ENCODE results near the gene CRAMP1. TPM values are rescaled to one million over a fixed set of nuclear protein-coding genes. Genes with fewer than 3 reads are reported as not detected.

The CRAMP1 gene
- total and polyA plus RNA-seq, 3 donors from 2014 or later, result 54.1 to 65.1 (median 54.8) TPM

- Histone ChIP-seq H3K4me3 (no peak overlapping the region), H3K36me3 (ENCODE audit: low read depth, missing control alignments) (no peaks in the 10 kb centered on the region), H3K4me1 (peaks cover 3% of the 10 kb centered on the region), H3K27ac (no peak overlapping the region), H3K9me3 (no peaks in the 10 kb centered on the region), H3K27me3 (no peaks in the 10 kb centered on the region)
- peak; percentile 65 for DNase-seq
- intact Hi-C loops (cut with DNase I; ENCODE audit: low total_unique reads), result no loop called here
- 52 to 57% methylated on average over 6 of the region's 6 CpGs for WGBS, 2 donors
- TF ChIP-seq POLR2A (IDR thresholded peaks at IDR 0.05), result no peak
- TF ChIP-seq, protein P1, sequence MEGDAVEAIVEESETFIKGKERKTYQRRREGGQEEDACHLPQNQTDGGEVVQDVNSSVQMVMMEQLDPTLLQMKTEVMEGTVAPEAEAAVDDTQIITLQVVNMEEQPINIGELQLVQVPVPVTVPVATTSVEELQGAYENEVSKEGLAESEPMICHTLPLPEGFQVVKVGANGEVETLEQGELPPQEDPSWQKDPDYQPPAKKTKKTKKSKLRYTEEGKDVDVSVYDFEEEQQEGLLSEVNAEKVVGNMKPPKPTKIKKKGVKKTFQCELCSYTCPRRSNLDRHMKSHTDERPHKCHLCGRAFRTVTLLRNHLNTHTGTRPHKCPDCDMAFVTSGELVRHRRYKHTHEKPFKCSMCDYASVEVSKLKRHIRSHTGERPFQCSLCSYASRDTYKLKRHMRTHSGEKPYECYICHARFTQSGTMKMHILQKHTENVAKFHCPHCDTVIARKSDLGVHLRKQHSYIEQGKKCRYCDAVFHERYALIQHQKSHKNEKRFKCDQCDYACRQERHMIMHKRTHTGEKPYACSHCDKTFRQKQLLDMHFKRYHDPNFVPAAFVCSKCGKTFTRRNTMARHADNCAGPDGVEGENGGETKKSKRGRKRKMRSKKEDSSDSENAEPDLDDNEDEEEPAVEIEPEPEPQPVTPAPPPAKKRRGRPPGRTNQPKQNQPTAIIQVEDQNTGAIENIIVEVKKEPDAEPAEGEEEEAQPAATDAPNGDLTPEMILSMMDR (IDR thresholded peaks at IDR 0.05), result peak; percentile 52 to 81 (median 63)
Observed at GRCh38 chr16:1723450-1724147, 111.4 kb downstream of the CRAMP1 start.

DNA sequence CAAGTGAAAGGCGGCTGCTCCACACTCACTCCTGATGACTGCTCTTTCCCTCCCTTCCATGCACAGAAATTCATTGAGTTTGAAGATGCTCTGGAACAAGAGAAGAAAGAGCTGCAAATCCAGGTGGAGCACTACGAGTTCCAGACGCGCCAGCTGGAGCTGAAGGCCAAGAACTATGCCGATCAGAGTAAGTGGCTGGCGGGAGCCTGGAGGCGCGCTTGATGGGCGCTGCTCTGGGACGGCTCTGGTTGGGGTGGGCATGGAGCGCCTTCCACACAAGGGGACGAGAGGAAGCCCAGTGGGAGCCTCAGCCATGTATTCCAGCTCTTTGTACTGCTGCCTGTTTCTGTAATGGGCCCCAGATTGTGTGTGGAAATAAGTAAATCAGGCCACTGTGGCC is 112.3 kb downstream of the CRAMP1 start:
- 83 to 93% methylated on average over 12 of the region's 12 CpGs for WGBS, 2 donors
- H3K27ac ChIP-seq, result no peak overlapping the region
- H3K36me3 ChIP-seq (ENCODE audit: low read depth, missing control alignments), result no peaks in the 10 kb centered on the region
- no peak for DNase-seq
- H3K4me3 ChIP-seq, result no peak overlapping the region
- intact Hi-C loops (cut with DNase I; ENCODE audit: low total_unique reads), result no loop called here
- peaks cover 3% of the 10 kb centered on the region for H3K4me1 ChIP-seq
- H3K27me3 ChIP-seq, result no peaks in the 10 kb centered on the region
- no peaks in the 10 kb centered on the region for H3K9me3 ChIP-seq
- TF ChIP-seq POLR2A (IDR thresholded peaks at IDR 0.05), result no peak
- TF ChIP-seq, protein P1 (IDR thresholded peaks at IDR 0.05), result no peak

- Histone ChIP-seq H3K36me3 (ENCODE audit: low read depth, missing control alignments) (no peaks in the 10 kb centered on the region), H3K4me3 (no peak overlapping the region), H3K27ac (no peak overlapping the region), H3K9me3 (no peaks in the 10 kb centered on the region), H3K4me1 (peaks cover 3% of the 10 kb centered on the region), H3K27me3 (no peaks in the 10 kb centered on the region)
- intact Hi-C loops (cut with DNase I; ENCODE audit: low total_unique reads), result no loop called here
- WGBS, 2 donors, result 96% methylated on average over 23 to 32 of the region's 32 CpGs
- no peak for TF ChIP-seq POLR2A (IDR thresholded peaks at IDR 0.05)
- TF ChIP-seq, protein P1 (IDR thresholded peaks at IDR 0.05), result no peak
- no peak for DNase-seq
Observed at GRCh38 chr16:1726661-1727502, 114.7 kb downstream of the CRAMP1 start.

Other genes with a start within 250 kb of the CRAMP1 start
- 10 to 100 TPM; 49.2 to 49.9 TPM for gene UNKL, start 197.7 kb upstream of the CRAMP1 start, total RNA-seq
- gene UNKL, start 197.7 kb upstream of the CRAMP1 start, polyA plus RNA-seq (ENCODE audit: insufficient read depth, low read depth, low replicate concordance), result 23.7 TPM
- 10 to 100 TPM; 22.8 to 27.7 TPM for gene UQCC4, start 191.6 kb upstream of the CRAMP1 start, total RNA-seq
- gene UQCC4, start 191.6 kb upstream of the CRAMP1 start, polyA plus RNA-seq (ENCODE audit: insufficient read depth, low read depth, low replicate concordance), result 17.5 TPM
- gene PERCC1, start 181.3 kb upstream of the CRAMP1 start, total RNA-seq, result under 1 TPM; 0.31 to 0.71 TPM
- not detected for gene PERCC1, start 181.3 kb upstream of the CRAMP1 start, polyA plus RNA-seq (ENCODE audit: insufficient read depth, low read depth, low replicate concordance)
- 10 to 100 TPM in 1 of 2 donors, 1 to 10 TPM in 1; 7.6 to 18.0 TPM for gene CCDC154, start 167.8 kb upstream of the CRAMP1 start, total RNA-seq
- 14.8 TPM for gene CCDC154, start 167.8 kb upstream of the CRAMP1 start, polyA plus RNA-seq (ENCODE audit: insufficient read depth, low read depth, low replicate concordance)
- gene CLCN7, start 137.3 kb upstream of the CRAMP1 start, total RNA-seq, result 100 to 1,000 TPM; 152 to 160 TPM
- 79.6 TPM for gene CLCN7, start 137.3 kb upstream of the CRAMP1 start, polyA plus RNA-seq (ENCODE audit: insufficient read depth, low read depth, low replicate concordance)
- gene PTX4, start 123.4 kb upstream of the CRAMP1 start, total RNA-seq, result 1 to 10 TPM; 1.7 to 3.4 TPM
- gene PTX4, start 123.4 kb upstream of the CRAMP1 start, polyA plus RNA-seq (ENCODE audit: insufficient read depth, low read depth, low replicate concordance), result 1.3 TPM
- gene TELO2, start 119.0 kb upstream of the CRAMP1 start, total RNA-seq, result 10 to 100 TPM; 45.2 to 46.0 TPM
- 25.7 TPM for gene TELO2, start 119.0 kb upstream of the CRAMP1 start, polyA plus RNA-seq (ENCODE audit: insufficient read depth, low read depth, low replicate concordance)
- 10 to 100 TPM; 19.4 to 21.4 TPM for gene TMEM204, start 78.7 kb upstream of the CRAMP1 start, total RNA-seq
- 13.7 TPM for gene TMEM204, start 78.7 kb upstream of the CRAMP1 start, polyA plus RNA-seq (ENCODE audit: insufficient read depth, low read depth, low replicate concordance)
- 10 to 100 TPM; 57.4 to 74.0 TPM for gene IFT140, start 288 bp upstream of the CRAMP1 start, total RNA-seq
- gene IFT140, start 288 bp upstream of the CRAMP1 start, polyA plus RNA-seq (ENCODE audit: insufficient read depth, low read depth, low replicate concordance), result 113 TPM
- 10 to 100 TPM; 25.8 to 27.9 TPM for gene JPT2, start 65.9 kb downstream of the CRAMP1 start, total RNA-seq
- 45.2 TPM for gene JPT2, start 65.9 kb downstream of the CRAMP1 start, polyA plus RNA-seq (ENCODE audit: insufficient read depth, low read depth, low replicate concordance)
- gene MAPK8IP3, start 93.8 kb downstream of the CRAMP1 start, total RNA-seq, result 100 to 1,000 TPM; 128 to 154 TPM
- 52.7 TPM for gene MAPK8IP3, start 93.8 kb downstream of the CRAMP1 start, polyA plus RNA-seq (ENCODE audit: insufficient read depth, low read depth, low replicate concordance)
- 100 to 1,000 TPM; 100 to 119 TPM for gene NME3, start 159.2 kb downstream of the CRAMP1 start, total RNA-seq
- 29.3 TPM for gene NME3, start 159.2 kb downstream of the CRAMP1 start, polyA plus RNA-seq (ENCODE audit: insufficient read depth, low read depth, low replicate concordance)
- 10 to 100 TPM; 20.3 to 34.2 TPM for gene EME2, start 160.4 kb downstream of the CRAMP1 start, total RNA-seq
- 12.5 TPM for gene EME2, start 160.4 kb downstream of the CRAMP1 start, polyA plus RNA-seq (ENCODE audit: insufficient read depth, low read depth, low replicate concordance)
- gene MRPS34, start 160.8 kb downstream of the CRAMP1 start, total RNA-seq, result 10 to 100 TPM; 66.5 to 81.6 TPM
- gene MRPS34, start 160.8 kb downstream of the CRAMP1 start, polyA plus RNA-seq (ENCODE audit: insufficient read depth, low read depth, low replicate concordance), result 49.2 TPM
- 100 to 1,000 TPM; 111 to 114 TPM for gene SPSB3, start 170.2 kb downstream of the CRAMP1 start, total RNA-seq
- 43.8 TPM for gene SPSB3, start 170.2 kb downstream of the CRAMP1 start, polyA plus RNA-seq (ENCODE audit: insufficient read depth, low read depth, low replicate concordance)
- 10 to 100 TPM; 81.5 to 90.8 TPM for gene NUBP2, start 170.6 kb downstream of the CRAMP1 start, total RNA-seq
- 49.8 TPM for gene NUBP2, start 170.6 kb downstream of the CRAMP1 start, polyA plus RNA-seq (ENCODE audit: insufficient read depth, low read depth, low replicate concordance)
- gene IGFALS, start 181.3 kb downstream of the CRAMP1 start, total RNA-seq, result 1 to 10 TPM; 3.2 to 6.7 TPM
- 0.38 TPM for gene IGFALS, start 181.3 kb downstream of the CRAMP1 start, polyA plus RNA-seq (ENCODE audit: insufficient read depth, low read depth, low replicate concordance)
- gene HAGH, start 214.5 kb downstream of the CRAMP1 start, total RNA-seq, result 100 to 1,000 TPM; 163 to 176 TPM
- 266 TPM for gene HAGH, start 214.5 kb downstream of the CRAMP1 start, polyA plus RNA-seq (ENCODE audit: insufficient read depth, low read depth, low replicate concordance)
- gene FAHD1, start 214.8 kb downstream of the CRAMP1 start, total RNA-seq, result 10 to 100 TPM; 57.5 to 65.8 TPM
- gene FAHD1, start 214.8 kb downstream of the CRAMP1 start, polyA plus RNA-seq (ENCODE audit: insufficient read depth, low read depth, low replicate concordance), result 20.6 TPM